Ishikawa (cell line): ENCODE results near the gene KCTD14.

Experiments
- CEBPB ChIP-seq: IDR thresholded peaks from 2 replicates; pipeline ENCODE4 v1.6.1; 2012
- CREB1 ChIP-seq: IDR thresholded peaks from 2 replicates; pipeline ENCODE4 v1.6.1; 2012; ENCODE audit warnings: low read depth
- EGR1 ChIP-seq: IDR thresholded peaks from 2 replicates; pipeline ENCODE4 v1.6.1; 2012
- EP300 ChIP-seq: IDR thresholded peaks from 2 replicates; pipeline ENCODE4 v1.6.1; 2012; ENCODE audit warnings: borderline replicate concordance
- FOXM1 ChIP-seq: IDR thresholded peaks from 2 replicates; pipeline ENCODE4 v1.6.1; 2012; ENCODE audit warnings: low read depth, borderline replicate concordance
- NFIC ChIP-seq: IDR thresholded peaks from 2 replicates; pipeline ENCODE4 v1.6.1; 2012
- RAD21 ChIP-seq: IDR thresholded peaks from 2 replicates; pipeline ENCODE4 v1.6.1; 2012; ENCODE audit warnings: low read depth
- REST ChIP-seq: IDR thresholded peaks from 2 replicates; pipeline ENCODE4 v1.6.1; 2012; ENCODE audit warnings: low read depth, mild to moderate bottlenecking
- TAF1 ChIP-seq: IDR thresholded peaks from 2 replicates; pipeline ENCODE4 v1.6.1; 2012; ENCODE audit warnings: low read depth, mild to moderate bottlenecking
- TCF12 ChIP-seq: IDR thresholded peaks from 2 replicates; pipeline ENCODE4 v1.6.1; 2012; ENCODE audit warnings: low read depth
- TEAD4 ChIP-seq: IDR thresholded peaks from 2 replicates; pipeline ENCODE4 v1.6.1; 2012
- USF1 ChIP-seq: IDR thresholded peaks from 2 replicates; pipeline ENCODE4 v1.6.1; 2012
- YY1 ChIP-seq: IDR thresholded peaks from 2 replicates; pipeline ENCODE4 v1.6.1; 2012; ENCODE audit warnings: low read depth
- ZBTB7A ChIP-seq: IDR thresholded peaks from 2 replicates; pipeline ENCODE4 v1.6.1; 2012; ENCODE audit warnings: low read depth
- TF ChIP-seq, protein P1 (sequence below): IDR thresholded peaks from 2 replicates; pipeline ENCODE4 v1.6.1; 2012

The KCTD14 gene

GRCh38 chr11:78025378-78025777 lies 2.3 kb upstream of the KCTD14 start:
- TF ChIP-seq TAF1 (no peak), NFIC (no peak), EGR1 (no peak), RAD21 (no peak), FOXM1 (no peak), CREB1 (no peak), REST (no peak), TCF12 (no peak), CEBPB (no peak)

DNA sequence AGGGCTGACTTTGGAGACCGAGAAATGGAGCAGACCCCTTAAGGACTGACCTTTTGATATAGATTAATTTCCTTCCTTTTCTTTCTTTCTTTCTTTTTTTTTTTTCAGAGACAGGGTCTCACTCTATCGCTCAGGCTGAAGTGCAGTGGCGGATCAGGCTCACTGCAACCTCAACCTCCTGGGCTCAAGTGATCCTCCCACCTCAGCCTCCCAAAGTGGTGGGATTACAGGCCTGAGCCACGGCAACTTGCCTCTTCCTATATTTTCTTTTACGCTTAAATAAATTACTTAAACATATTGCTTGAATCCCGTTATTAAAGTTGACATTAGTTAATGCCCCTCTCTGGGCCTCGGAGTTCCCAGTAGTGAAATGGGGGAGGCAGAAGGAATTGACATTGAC lies 350 bp upstream of the KCTD14 start:
- TF ChIP-seq FOXM1 (no peak), TAF1 (no peak), NFIC (no peak), USF1 (no peak), YY1 (no peak), CEBPB (no peak), EP300 (no peak), REST (no peak)
- TF ChIP-seq, protein P1, sequence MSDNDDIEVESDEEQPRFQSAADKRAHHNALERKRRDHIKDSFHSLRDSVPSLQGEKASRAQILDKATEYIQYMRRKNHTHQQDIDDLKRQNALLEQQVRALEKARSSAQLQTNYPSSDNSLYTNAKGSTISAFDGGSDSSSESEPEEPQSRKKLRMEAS: no peak

- TF ChIP-seq TCF12: no peak
- TF ChIP-seq FOXM1: no peak
- no peak for TF ChIP-seq TEAD4
- TF ChIP-seq NFIC: no peak
- TF ChIP-seq, protein P1: no peak
- no peak for TF ChIP-seq CEBPB
- no peak for TF ChIP-seq EGR1
- TF ChIP-seq YY1: no peak
- TF ChIP-seq TAF1: no peak
- no peak for TF ChIP-seq REST
- TF ChIP-seq ZBTB7A: no peak
- no peak for TF ChIP-seq CREB1
- no peak for TF ChIP-seq EP300
- TF ChIP-seq USF1: no peak
- TF ChIP-seq RAD21: no peak
Observed at GRCh38 chr11:78021611-78022010, 1.5 kb downstream of the KCTD14 start.

- TF ChIP-seq, protein P1: no peak
- no peak for TF ChIP-seq TAF1
- no peak for TF ChIP-seq NFIC
- TF ChIP-seq ZBTB7A: no peak
- TF ChIP-seq TCF12: no peak
Observed at GRCh38 chr11:78020246-78020645, 2.8 kb downstream of the KCTD14 start.

GRCh38 chr11:78019808-78020207 lies 3.3 kb downstream of the KCTD14 start:
- TF ChIP-seq TAF1: no peak
- no peak for TF ChIP-seq NFIC
- TF ChIP-seq EGR1: no peak
- no peak for TF ChIP-seq ZBTB7A
- no peak for TF ChIP-seq CEBPB
- no peak for TF ChIP-seq REST
- TF ChIP-seq YY1: no peak
- no peak for TF ChIP-seq FOXM1
- no peak for TF ChIP-seq USF1
- TF ChIP-seq EP300: no peak
- TF ChIP-seq CREB1: no peak
- no peak for TF ChIP-seq RAD21
- TF ChIP-seq TEAD4: no peak
- TF ChIP-seq TCF12: no peak
- TF ChIP-seq, protein P1: no peak
